SH-SY5Y (cell line): Measurements from ENCODE around the gene TMEM135.

Experiments
- GATA2 ChIP-seq: IDR thresholded peaks from 2 replicates; pipeline ENCODE4 v1.6.1; 2011; ENCODE audit warnings: mild to moderate bottlenecking, low read depth, low read length
- GATA3 ChIP-seq: IDR thresholded peaks from 2 replicates; pipeline ENCODE4 v1.6.1; 2011; ENCODE audit warnings: low read depth, mild to moderate bottlenecking, low read length, moderate library complexity

GRCh38 chr11:87039371-87039770, 1.6 kb downstream of the TMEM135 start:
- TF ChIP-seq GATA3 (no peak), GATA2 (no peak)
